NCI-H748 (cell line): ENCODE measurements around the gene MFSD8.
"Not testable (repeated sequence)": the region's sequence is repeated elsewhere in the genome, so short reads cannot be mapped to it uniquely, and the experiment has no call there.

Experiments
- DNase-seq: peaks from one replicate; lab custom pipeline; 2025; ENCODE audit not compliant: unreplicated experiment; lab: John Stamatoyannopoulos, UW

MFSD8 gene, protein sequence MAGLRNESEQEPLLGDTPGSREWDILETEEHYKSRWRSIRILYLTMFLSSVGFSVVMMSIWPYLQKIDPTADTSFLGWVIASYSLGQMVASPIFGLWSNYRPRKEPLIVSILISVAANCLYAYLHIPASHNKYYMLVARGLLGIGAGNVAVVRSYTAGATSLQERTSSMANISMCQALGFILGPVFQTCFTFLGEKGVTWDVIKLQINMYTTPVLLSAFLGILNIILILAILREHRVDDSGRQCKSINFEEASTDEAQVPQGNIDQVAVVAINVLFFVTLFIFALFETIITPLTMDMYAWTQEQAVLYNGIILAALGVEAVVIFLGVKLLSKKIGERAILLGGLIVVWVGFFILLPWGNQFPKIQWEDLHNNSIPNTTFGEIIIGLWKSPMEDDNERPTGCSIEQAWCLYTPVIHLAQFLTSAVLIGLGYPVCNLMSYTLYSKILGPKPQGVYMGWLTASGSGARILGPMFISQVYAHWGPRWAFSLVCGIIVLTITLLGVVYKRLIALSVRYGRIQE

DNA sequence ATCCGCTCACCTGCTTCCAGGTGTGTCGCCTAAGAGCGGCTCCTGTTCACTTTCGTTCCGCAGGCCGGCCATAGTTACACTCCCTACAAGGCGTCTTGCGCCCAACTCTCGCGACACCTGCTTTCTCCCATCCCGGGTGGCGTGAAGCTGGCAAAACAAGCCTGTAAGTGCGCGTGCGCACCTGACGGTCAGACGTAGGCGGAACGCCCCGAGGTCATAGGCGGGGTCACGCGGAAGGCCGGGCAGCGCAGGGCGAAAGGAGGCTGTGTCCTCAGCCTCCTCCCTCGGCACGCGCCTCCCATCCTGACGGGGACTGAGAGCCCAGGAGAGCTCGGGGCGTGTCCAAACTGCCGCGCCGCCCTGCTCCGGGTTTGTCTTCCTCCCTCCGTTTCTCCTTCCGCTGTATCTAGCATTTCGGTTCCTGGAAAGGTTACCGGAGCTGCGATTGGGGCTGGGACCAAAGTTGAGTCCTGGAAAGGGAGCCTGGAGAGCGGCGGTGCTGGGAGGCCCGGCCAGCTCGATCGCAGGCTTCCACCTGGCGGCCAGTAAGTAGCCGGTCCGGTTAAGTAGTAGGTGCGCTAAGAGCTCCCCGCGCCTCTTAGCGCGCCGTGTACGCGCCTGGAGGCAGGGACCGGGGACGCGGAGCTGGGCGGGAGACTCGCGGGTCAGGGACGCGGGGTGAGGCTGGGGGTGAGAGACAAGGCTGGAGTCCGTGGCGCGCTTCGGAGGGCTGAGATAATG, at the start of gene MFSD8, which contains the start of gene ABHD18:
MFSD8 (minus strand) TSS at position 112 of the 741 bp plus-strand sequence; CDS start at position 72, 40 bp downstream.
ABHD18 (plus strand) TSS at position 345 of the 741 bp plus-strand sequence. CDS start 17,550 bp downstream, outside the sequence.
- peak; percentile 97 for DNase-seq

DNA sequence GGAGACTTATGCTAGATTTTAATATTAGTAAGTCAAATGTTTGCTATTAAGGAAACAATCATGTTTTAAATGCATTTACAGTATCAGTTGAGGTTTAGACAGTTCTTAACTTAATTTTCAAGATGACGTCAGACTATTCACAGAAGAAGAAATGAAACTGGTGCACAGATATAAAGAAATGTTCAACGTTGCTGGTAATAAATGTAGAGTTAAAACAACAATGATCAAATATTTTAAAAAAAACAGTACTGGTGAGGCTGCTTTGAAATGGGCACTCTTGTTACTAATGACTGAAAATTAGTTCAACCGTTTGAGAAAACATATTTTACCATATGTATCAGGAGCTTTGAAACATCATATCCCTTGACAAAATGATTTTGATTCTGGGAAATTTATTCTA, 44.5 kb upstream of the MFSD8 start:
- DNase-seq: no peak

DNA sequence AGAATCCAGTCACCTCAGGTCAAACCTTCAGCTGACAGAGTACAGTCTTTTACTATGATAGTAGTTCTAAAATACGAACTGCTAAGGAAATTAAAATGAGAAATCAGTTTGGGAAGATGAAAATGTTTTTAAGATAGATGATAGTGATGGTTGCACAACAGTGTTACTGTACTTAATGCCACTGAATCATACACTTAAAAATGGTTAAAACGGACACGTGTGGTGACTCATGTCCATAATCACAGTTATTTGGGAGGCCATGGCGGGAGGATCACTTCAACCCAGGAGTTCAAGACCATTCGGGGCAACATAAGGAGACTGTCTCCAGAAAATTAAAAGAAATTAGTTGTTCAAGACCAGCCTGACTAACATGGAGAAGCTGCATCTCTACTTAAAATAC, 41.6 kb upstream of the MFSD8 start:
- DNase-seq: no peak

DNA sequence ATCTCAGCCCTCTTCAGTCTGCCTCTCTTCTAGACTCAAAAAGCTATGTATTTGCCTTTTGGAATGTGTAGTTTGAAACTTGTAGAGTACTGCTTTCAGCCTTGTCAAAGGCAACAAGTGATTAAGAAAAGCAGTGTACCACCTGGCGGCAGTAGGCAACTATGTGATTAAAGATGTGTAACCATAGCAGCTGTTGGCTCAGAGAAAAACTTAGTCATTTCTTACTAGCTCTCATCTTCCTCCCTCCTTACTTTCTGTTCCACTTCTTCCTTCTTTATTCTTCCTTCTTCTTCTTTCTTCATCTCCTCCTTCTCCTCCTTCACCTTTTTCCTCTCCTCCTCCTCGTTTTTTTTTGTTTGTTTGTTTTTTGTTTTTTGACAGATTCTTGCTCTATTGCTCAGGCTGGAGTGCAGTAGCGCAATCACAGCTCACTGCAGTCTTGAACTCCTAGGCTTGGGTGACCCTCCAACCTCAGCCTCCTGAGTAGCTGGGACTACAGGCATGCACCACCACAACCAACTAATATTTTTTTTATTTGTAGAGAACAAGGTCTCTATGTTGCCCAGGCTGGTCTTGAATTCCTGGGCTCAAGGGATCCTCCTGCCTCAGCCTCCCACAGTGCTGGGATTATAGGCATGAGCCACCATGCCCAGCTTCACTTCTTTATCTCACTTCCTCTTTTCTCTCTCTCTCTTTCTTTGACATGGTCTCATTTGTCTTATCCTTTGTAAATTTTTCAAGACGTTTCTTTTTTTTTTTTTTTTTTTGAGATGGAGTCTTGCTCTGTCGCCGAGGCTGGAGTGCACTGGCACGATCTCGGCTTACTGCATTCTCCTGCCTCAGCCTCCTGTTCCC, 32.8 kb upstream of the MFSD8 start:
- DNase-seq: no peak

DNA sequence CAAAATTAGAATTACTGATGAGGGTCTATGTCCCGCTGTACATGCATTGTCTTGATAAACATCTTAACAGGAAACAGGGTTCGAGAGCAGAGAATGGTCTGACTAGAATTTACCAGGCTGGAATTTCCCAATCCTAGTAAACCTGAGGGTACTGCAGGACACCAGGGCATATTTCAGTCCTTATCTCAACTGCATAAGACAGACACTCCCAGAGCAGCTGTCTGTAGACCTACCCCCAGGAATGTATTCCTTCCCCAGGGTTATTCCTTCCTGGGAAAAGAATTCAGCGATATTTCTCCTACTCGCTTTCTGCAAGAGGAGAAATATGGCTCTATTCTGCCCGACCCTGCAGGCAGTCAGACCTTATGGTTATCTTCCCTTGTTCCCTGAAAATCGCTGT, 31.5 kb upstream of the MFSD8 start:
- DNase-seq: not testable (repeated sequence)

DNA sequence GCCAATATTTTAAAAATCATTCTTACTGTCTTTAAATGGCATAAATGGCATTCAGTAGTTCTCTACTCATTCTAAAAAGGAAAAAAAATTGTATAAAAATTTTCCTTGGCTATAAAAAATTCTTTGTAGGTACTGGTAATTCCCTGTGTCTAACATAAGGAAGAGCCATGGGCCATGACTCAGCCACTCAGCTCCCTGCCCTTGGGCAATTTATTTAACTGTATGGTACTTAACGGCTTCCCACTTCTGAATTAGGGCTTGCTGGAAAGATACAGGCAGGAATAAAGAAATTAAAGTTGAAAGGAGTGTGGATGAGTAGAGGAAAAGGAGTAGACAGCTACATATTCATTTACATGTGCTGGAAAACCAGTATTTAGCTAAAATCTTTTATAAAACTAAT, 30.8 kb upstream of the MFSD8 start:
- no peak for DNase-seq

DNA sequence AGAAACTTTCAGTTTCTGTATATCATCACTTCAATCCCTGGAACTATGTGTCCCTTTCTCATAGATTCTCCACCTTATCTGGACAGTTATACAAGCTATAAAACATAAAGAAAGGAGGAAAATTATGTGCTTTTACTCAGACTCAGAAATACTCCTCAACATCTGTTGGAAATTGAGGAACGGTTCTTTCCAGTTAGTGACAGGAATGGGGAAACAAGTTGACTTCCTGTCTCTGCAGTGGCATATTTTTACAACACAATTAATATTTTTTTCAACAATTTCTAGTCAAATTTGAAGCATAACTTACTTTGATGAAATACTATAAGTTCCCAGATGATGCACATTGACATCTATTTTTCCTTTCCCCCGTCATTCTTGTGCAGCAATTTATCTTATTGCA, 28.2 kb upstream of the MFSD8 start:
- DNase-seq: no peak

DNA sequence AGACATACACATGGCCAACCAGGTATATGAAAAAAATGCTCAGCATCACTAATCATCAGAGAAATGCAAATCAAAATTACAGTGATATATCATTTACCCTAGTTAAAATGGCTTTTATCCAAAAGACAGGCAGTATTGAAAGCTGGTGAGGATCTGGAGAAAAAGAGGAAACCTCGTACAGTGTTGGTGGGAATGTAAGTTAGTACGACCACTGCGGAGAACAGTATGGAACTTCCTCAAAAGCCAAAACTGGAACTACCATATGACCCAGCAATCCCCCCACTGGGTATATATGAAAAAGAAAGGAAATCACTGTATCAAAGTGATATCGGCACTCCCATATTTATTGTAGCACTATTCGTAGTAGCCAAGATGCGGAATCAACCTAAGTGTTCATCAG, 23.7 kb upstream of the MFSD8 start:
- no peak for DNase-seq

DNA sequence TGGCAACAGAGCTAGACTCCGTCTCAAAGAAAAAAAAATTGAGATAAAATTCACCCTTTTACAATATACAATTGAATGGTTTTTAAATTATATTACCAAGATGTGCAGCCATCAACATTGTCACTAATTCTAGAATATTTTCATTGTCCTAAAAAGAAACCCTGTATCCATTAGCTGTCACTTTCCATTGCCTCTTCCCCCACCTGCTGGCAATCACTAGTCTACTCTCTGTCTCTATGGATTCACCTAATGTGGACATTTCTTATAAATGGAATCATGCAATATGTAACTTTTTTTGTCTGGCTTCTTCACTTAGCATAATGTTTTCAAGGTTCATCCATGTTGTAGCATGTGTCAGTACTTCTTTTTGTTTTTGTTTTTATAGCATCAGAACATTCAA, 21.0 kb upstream of the MFSD8 start:
- DNase-seq: no peak

DNA sequence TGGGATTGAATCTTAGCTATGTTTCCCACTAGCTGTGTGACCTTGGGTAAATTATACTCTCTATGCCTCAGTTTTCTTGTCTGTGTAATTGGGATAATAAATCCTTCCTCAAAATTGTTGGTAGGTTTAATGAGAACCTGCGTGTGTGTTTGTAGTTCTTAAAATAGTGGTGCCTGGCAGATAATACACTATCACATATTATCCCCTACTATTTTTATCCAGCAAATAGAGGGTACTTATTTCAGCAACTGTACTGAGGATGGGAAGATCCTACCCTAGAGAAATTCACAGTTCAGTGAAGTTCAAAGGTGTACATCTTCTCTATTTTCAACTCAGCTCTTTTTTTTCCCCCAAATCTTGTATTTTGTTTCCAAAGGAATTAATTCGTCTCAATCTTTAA, 17.5 kb upstream of the MFSD8 start:
- DNase-seq: no peak

DNA sequence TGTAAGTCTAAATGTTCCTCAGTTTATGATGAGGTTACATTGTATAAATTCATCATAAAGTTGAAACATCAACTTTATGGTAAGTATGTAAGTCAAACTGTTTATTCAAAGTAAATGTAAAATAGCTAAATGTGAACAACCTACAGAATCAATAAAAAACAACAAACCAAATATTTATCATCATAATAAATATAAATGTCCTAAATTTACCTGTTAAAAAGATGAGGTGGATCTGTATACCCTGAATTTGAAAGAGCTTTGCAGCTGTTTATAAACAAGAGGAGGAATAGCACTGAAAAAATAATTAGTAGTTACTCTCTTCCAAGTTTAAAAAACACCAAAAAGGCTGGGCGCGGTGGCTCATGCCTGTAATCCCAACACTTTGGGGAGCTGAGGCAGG, 14.0 kb upstream of the MFSD8 start:
- no peak for DNase-seq

DNA sequence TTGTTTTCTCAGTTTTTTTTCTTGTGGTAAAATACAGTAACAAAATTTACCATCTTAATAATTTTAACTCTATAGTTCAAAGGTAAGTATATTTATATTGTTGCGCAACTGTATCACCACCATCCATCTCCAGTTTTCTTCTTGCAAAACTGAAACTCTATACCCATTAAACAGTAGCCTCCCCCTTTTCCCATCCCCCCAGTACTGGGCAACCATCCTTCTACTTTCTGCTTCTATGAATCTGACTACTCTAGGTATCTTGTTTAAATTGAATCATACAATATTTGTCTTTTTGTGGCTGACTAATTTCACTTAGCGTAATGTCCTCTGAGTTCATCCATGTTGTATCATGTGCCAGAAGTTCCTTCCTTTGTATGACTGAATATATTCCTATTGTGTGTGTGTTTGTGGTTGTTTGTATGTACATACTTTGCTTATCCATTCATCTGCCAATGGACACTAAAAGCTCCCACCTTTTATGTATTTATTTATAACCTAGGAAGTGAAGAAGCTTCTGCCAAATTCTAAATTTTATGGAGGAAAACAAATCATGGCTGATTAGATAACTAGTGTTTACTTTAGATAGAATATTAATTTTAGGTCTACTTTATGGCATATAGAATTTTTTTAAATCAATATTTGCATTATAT, 10.3 kb upstream of the MFSD8 start:
- no peak for DNase-seq

DNA sequence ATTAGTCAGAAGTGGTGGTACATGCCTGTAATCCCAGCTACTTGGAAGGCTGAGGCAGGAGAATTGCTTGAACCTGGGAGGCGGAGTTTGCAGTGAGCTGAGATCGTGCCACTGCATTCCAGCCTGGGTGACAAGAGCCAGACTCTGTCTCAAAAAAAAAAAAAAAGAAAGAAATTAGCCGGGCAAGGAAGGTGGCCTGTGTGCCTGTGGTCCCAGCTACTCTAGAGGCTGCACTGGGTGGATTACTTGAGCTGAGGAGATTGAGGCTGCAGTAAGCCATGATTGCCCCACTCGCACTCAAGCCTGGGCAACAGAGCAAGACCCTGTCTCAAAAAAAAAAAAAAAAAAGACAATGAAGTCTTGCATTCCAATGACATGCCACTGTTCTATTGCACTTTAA, 6.0 kb upstream of the MFSD8 start:
- DNase-seq: not testable (repeated sequence)

DNA sequence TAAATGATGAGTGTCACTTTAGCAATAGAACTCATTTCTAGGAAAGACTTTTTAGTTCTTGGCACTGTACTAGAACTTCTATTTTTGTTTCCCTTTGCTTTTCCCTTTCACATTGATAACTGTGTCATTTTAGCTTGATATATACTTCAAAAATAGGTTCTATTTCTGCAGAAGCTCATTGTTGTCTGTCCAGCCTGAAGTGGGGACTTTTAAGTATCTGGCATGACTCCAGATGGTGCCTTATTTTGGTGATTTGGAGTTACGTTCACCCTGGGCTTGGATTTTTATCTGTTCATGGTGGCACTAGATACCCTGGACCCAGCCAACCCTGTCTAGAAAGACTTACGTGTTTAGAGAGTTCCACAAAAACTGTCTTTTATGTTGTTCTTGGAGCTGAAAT, 3.6 kb upstream of the MFSD8 start:
- DNase-seq: no peak

DNA sequence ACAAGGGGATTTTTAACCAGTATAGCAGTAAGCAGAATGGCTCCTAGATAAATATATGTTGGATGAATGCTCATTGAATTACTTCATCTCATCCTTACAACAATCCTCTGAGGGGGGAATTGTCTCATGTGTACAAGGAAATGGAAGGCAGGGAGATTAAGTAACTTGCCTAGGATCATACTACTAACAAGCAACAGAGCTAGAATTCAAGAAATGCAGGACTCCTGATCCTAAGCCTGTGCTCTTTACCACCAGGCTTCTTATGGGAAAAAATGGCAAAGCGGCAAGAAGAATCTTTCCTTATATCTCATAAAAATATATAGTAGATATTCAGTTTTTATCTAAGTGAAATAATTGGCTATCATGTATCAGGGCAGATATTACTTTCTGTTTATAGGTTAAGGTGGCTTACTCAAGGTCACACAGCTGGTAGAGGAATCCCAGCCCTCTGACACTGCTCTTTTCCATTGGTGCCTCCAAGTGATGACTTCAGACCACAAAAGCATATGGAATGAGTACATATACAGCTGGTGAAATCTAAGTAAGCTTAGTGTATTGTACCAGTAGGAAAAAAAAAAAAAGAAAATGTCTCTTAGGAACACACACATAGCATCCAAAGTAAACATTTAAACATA, 2.3 kb upstream of the MFSD8 start:
- DNase-seq: no peak

DNA sequence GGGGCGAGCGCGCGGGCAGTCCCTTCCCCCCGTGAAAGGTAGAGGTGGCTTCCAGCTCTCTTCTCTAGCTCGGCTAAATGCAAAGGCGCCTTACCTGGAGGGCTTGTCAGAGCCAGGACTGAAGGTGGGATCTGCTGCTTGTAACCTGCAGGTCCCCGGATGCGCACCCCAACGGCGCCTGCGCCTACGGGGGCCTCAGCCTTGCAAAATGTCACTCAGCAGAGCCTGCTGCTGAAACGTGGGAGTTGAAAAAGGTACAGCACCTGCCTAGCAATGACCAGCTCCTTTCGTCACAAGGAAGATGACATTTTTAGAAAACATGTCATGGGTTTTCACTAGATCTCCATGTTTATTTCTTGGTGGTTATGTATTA, 816 bp upstream of the MFSD8 start:
- peak; percentile 79 for DNase-seq

DNA sequence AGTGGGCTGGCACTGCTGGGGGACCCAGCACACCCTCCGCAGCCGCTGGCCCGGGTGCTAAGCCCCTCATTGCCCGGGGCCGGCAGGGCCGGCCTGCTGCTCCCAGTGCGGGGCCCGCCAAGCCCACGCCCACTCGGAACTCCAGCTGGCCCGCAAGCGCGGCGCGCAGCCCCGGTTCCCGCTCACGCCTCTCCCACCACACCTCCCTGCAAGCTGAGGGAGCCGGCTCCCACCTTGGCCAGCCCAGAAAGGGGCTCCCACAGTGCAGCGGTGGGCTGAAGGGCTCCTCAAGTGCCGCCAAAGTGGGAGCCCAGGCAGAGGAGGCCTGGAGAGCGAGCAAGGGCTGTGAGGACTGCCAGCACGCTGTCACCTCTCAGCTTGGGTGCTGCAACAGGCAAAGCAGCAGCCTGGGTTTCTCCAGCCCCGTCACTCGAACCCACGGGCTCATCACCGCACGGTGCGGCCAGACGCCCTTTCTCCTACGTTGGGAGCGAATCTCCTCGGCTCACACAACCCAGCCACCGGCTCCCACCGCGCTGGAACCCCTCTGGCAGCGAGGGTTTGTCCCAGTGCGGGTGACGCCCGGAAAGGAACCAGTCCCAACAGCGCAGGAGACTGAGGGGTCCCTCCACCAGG, 429 bp downstream of the MFSD8 start:
- DNase-seq: peak; percentile 70

DNA sequence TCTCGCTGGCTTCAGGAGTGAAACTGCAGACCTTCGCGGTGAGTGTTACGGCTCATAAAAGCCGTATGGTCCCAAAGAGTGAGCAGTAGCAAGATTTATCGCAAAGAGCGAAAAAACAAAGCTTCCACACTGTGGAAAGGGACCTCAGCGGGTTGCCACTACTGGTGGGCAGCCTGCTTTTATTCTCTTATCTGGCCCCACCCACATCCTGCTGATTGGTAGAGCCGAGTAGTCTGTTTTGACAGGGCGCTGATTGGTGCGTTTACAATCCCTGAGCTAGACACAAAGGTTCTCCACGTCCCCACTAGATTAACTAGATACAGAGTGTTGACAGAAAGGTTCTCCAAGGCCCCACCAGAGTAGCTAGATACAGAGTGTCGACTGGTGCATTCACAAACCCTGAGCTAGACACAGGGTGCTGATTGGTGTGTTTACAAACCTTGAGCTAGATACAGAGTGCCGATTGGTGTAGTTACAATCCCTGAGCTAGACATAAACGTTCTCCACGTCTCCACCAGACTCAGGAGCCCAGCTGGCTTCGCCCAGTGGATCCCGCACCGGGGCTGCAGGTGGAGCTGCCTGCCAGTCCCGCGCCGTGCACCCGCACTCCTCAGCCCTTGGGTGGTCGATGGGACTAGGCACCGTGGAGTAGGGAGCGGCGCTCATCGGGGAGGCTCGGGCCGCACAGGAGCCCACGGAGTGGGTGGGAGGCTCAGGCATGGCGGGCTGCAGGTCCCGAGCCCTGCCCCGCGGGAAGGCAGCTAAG, 1.2 kb downstream of the MFSD8 start:
- not testable (repeated sequence) for DNase-seq

DNA sequence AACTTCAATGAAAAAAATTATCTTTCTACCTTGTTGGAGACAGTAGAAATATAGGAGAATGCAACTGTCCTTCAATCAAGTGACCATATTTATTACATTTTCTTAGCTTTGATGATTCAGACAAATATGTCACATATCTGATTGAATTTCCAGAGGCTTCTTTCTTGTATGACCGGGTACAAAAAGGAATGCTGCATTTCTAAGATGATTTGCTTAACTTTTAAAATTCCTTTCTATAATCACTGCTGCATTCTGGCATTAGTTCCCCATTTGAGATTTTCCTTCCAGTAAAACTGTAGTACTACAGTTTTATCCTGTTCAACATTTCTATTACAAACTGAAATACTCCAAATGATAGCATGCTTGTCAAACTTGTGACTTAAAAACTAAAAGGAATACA, 5.2 kb downstream of the MFSD8 start:
- no peak for DNase-seq
